Endodermal cell (in vitro differentiated cells): Measurements from ENCODE around the gene DAZAP2. TPM values are rescaled to one million over a fixed set of nuclear protein-coding genes. Genes with fewer than 3 reads are reported as not detected.

Source experiments
- DNase-seq: peaks from one replicate; pipeline ENCODE4 v3.0.0-alpha.2; 2017
- H3K27ac ChIP-seq: 2 replicates; pipeline ENCODE4 v1.5.1; 2013; ENCODE audit warnings: mild to moderate bottlenecking, low read depth, low read length, moderate library complexity
- H3K27me3 ChIP-seq: 2 replicates; pipeline ENCODE4 v1.6.1; 2013; ENCODE audit warnings: mild to moderate bottlenecking, low read length, moderate library complexity; ENCODE audit not compliant: insufficient read depth, control insufficient read depth, poor library complexity, severe bottlenecking
- H3K36me3 ChIP-seq: 2 replicates; pipeline ENCODE4 v1.7.0; 2013; ENCODE audit warnings: mild to moderate bottlenecking, low read length, moderate library complexity; ENCODE audit not compliant: control insufficient read depth, insufficient read depth
- H3K4me1 ChIP-seq: one replicate; pipeline ENCODE4 v1.7.0; 2013; ENCODE audit warnings: low read length; ENCODE audit not compliant: control insufficient read depth, insufficient read depth
- H3K4me3 ChIP-seq: 2 replicates; pipeline ENCODE4 v1.5.1; 2013; ENCODE audit warnings: mild to moderate bottlenecking, low read length, moderate library complexity
- H3K9ac ChIP-seq: 2 replicates; pipeline ENCODE4 v1.6.1; 2013; ENCODE audit warnings: mild to moderate bottlenecking, low read length, moderate library complexity; ENCODE audit not compliant: poor library complexity, severe bottlenecking; ENCODE audit errors: extremely low read depth
- H3K9me3 ChIP-seq: 2 replicates; pipeline ENCODE4 v1.6.1; 2013; ENCODE audit warnings: mild to moderate bottlenecking, low read length, moderate library complexity; ENCODE audit not compliant: control insufficient read depth
- H3K27ac Mint-ChIP-seq: 2 replicates; pipeline ENCODE4 v1.8.0; 2020; ENCODE audit warnings: mixed read lengths
- H3K27me3 Mint-ChIP-seq: 2 replicates; pipeline ENCODE4 v1.8.0; 2021; ENCODE audit warnings: mild to moderate bottlenecking, mixed read lengths; ENCODE audit not compliant: insufficient read depth
- H3K36me3 Mint-ChIP-seq: 2 replicates; pipeline ENCODE4 v1.8.0; 2020; ENCODE audit warnings: low read depth, mixed read lengths
- H3K4me1 Mint-ChIP-seq: 2 replicates; pipeline ENCODE4 v1.8.0; 2020; ENCODE audit warnings: mixed read lengths
- H3K4me3 Mint-ChIP-seq: 2 replicates; pipeline ENCODE4 v1.8.0; 2020; ENCODE audit warnings: mild to moderate bottlenecking, moderate library complexity, mixed read lengths
- H3K9me3 Mint-ChIP-seq: 2 replicates; pipeline ENCODE4 v1.8.0; 2020; ENCODE audit warnings: mild to moderate bottlenecking, mixed read lengths
- WGBS, 2 experiments: methylation state at CpG; one replicate each; pipeline versions ENCODE4 v1.1.5 to v1.1.7; 2013; ENCODE audit warnings: missing lambda C conversion rate in 2 of 2, mixed read lengths in 1 of 2; ENCODE audit not compliant: insufficient coverage in 1 of 2, insufficient read length in 1 of 2; 5-methylcytosine and 5-hydroxymethylcytosine counted together
- total RNA-seq, 2 donors: library from RNA; stranded (reverse); fragmentation: NEBNext Ultra II Directional in 1 of 2; extraction: Animal tissue kit (Norgen Biotek cat#: 25700) in 1 of 2; gene quantifications; 2 replicates in 1 of 2; 3 replicates in 1 of 2; pipeline ENCODE4 v1.2.1, GENCODE V29; 2021
- TF ChIP-seq, protein P1 (sequence below): fragments of 200-600 bp; sonication (generic); conservative IDR thresholded peaks from 2 replicates; pipeline ENCODE4 v1.5.0; 2021; ENCODE audit warnings: antibody characterized with exemption, mild to moderate bottlenecking

DAZAP2 gene
- total RNA-seq, 2 donors from 2014 or later: 31.5 to 42.7 TPM

DNA sequence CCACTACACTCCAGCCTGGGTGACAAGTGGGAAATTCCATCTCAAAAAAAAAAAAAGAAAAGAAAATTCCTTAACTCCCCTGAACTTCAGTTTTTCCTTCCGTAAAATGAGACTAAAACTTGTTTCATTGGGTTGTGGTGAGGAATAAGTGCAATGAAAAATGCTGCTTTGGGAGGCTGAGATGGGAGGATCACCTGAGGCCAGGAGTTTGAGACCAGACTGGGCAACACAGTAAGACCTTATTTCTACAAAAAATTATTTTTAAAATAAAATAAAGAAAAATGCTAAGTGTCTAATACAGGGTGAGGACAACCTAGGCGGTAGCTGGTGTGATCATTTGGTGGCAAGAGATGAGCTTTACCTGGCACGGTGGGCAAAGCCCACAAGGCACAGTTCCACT lies 24.7 kb downstream of the DAZAP2 start:
- WGBS, 2 experiments: 93 to 97% methylated on average over 3 of the region's 3 CpGs

GRCh38 chr12:51264297-51264696 lies 25.7 kb downstream of the DAZAP2 start:
- Mint-ChIP-seq H3K27ac (no peak overlapping the region), H3K36me3 (peaks cover 39% of the 10 kb centered on the region), H3K4me1 (peaks cover 13% of the 10 kb centered on the region), H3K27me3 (peaks cover 2% of the 10 kb centered on the region), H3K4me3 (no peak overlapping the region), H3K9me3 (no peaks in the 10 kb centered on the region)
- Histone ChIP-seq H3K27me3 (no peaks in the 10 kb centered on the region), H3K4me1 (no peaks in the 10 kb centered on the region), H3K9ac (no peak overlapping the region), H3K4me3 (no peak overlapping the region), H3K9me3 (no peaks in the 10 kb centered on the region), H3K27ac (no peak overlapping the region), H3K36me3 (peaks cover 14% of the 10 kb centered on the region)
- 94% methylated on average over 5 of the region's 5 CpGs; no CpG with 5 or more reads in 1 of the 2 experiments for WGBS, 2 experiments
- TF ChIP-seq, protein P1, sequence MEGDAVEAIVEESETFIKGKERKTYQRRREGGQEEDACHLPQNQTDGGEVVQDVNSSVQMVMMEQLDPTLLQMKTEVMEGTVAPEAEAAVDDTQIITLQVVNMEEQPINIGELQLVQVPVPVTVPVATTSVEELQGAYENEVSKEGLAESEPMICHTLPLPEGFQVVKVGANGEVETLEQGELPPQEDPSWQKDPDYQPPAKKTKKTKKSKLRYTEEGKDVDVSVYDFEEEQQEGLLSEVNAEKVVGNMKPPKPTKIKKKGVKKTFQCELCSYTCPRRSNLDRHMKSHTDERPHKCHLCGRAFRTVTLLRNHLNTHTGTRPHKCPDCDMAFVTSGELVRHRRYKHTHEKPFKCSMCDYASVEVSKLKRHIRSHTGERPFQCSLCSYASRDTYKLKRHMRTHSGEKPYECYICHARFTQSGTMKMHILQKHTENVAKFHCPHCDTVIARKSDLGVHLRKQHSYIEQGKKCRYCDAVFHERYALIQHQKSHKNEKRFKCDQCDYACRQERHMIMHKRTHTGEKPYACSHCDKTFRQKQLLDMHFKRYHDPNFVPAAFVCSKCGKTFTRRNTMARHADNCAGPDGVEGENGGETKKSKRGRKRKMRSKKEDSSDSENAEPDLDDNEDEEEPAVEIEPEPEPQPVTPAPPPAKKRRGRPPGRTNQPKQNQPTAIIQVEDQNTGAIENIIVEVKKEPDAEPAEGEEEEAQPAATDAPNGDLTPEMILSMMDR: no peak
- DNase-seq: no peak

More for the DNA sequence above, 24.7 kb downstream of the DAZAP2 start:
- Mint-ChIP-seq H3K27ac (no peak overlapping the region), H3K4me3 (no peak overlapping the region), H3K9me3 (no peaks in the 10 kb centered on the region), H3K4me1 (peaks cover 7% of the 10 kb centered on the region), H3K27me3 (no peaks in the 10 kb centered on the region), H3K36me3 (peaks cover 35% of the 10 kb centered on the region)
- H3K4me3 ChIP-seq: no peak overlapping the region
- H3K4me1 ChIP-seq: no peaks in the 10 kb centered on the region
- no peaks in the 10 kb centered on the region for H3K9me3 ChIP-seq
- H3K36me3 ChIP-seq: peaks cover 14% of the 10 kb centered on the region
- H3K27ac ChIP-seq: no peak overlapping the region
- no peak for DNase-seq
- no peaks in the 10 kb centered on the region for H3K27me3 ChIP-seq
- no peak overlapping the region for H3K9ac ChIP-seq
- TF ChIP-seq, protein P1: no peak

DNA sequence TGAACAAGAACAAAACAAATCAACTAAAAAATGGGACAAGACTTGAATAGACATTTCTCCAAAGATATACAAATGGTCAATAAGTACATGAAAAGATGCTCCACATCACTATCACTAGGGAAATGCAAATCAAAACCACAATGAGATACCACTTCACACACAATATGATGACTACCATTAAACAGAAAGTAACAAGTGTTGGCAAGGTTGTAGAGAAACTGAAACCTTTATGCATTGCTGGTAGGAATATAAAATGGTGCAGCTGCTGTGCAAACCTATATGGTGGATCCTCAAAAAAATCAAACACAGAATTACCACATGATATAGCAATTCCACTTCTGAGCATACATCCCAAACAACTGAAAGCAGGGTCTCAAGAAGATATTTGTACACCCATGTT lies 26.4 kb downstream of the DAZAP2 start:
- H3K27me3 ChIP-seq: no peaks in the 10 kb centered on the region
- TF ChIP-seq, protein P1: no peak
- no peak overlapping the region for H3K4me3 ChIP-seq
- no peak overlapping the region for H3K4me3 Mint-ChIP-seq
- H3K27ac Mint-ChIP-seq: no peak overlapping the region
- H3K9me3 Mint-ChIP-seq: no peaks in the 10 kb centered on the region
- peaks cover 2% of the 10 kb centered on the region for H3K27me3 Mint-ChIP-seq
- H3K36me3 ChIP-seq: peaks cover 14% of the 10 kb centered on the region
- peaks cover 15% of the 10 kb centered on the region for H3K4me1 Mint-ChIP-seq
- no peak overlapping the region for H3K9ac ChIP-seq
- H3K9me3 ChIP-seq: no peaks in the 10 kb centered on the region
- no peak overlapping the region for H3K27ac ChIP-seq
- no peaks in the 10 kb centered on the region for H3K4me1 ChIP-seq
- peaks cover 37% of the 10 kb centered on the region for H3K36me3 Mint-ChIP-seq
- no peak for DNase-seq
